K562 (cell line): Measurements from ENCODE around the gene SLC30A3. TPM values are rescaled to one million over a fixed set of nuclear protein-coding genes. Genes with fewer than 3 reads are reported as not detected.

Experiments used
- CC2D1A ChIP-seq: fragments of 450-650 bp; IDR thresholded peaks from 2 replicates; pipeline ENCODE4 v1.6.1; 2017; ENCODE audit warnings: mild to moderate bottlenecking
- ESRRA ChIP-seq: fragments of 450-650 bp; IDR thresholded peaks from 2 replicates; pipeline ENCODE4 v1.6.1; 2014; ENCODE audit warnings: low read depth, mild to moderate bottlenecking, moderate library complexity, borderline replicate concordance
- MTA2 ChIP-seq: fragments of 450-650 bp; IDR thresholded peaks from 2 replicates; pipeline ENCODE4 v1.6.1; 2016; ENCODE audit warnings: low read depth
- NFIC ChIP-seq: fragments of 450-650 bp; IDR thresholded peaks from 2 replicates; pipeline ENCODE4 v1.6.1; 2017; ENCODE audit warnings: mild to moderate bottlenecking, inconsistent platforms
- NR2C2 ChIP-seq, 2 experiments: fragments of 200-800 bp in 1 of 2; sonication (Bioruptor generic) in 1 of 2; sonication (generic) in 1 of 2; formaldehyde crosslinking in 1 of 2; IDR thresholded peaks; 2 replicates each; pipeline versions ENCODE4 v1.6.1 to v1.8.0; 2016 to 2022; ENCODE audit warnings: mild to moderate bottlenecking in 1 of 2, missing compliant biosample characterization in 1 of 2, missing genetic modification characterization in 1 of 2, missing genetic modification reagents in 1 of 2
- NR3C1 ChIP-seq: sonication (generic); formaldehyde crosslinking; IDR thresholded peaks from 2 replicates; pipeline ENCODE4 v1.8.1; 2022; ENCODE audit warnings: missing genetic modification reagents
- RAD21 ChIP-seq, 2 experiments: fragments of 250-450 bp in 1 of 2; fragments of 450-650 bp in 1 of 2; sonication (Bioruptor Pico) in 1 of 2; formaldehyde crosslinking in 1 of 2; IDR thresholded peaks in 1 of 2; conservative IDR thresholded peaks in 1 of 2; 2 replicates each; pipeline versions ENCODE4 v1.4.0 to v1.8.0; 2020 to 2022; ENCODE audit warnings: mild to moderate bottlenecking in 2 of 2, moderate library complexity in 1 of 2
- SOX6 ChIP-seq: fragments of 450-650 bp; IDR thresholded peaks from 2 replicates; pipeline ENCODE4 v1.6.1; 2014; ENCODE audit warnings: mild to moderate bottlenecking
- polyA plus RNA-seq, 8 experiments: library from polyadenylated mRNA; depleted of rRNA in 4 of 8; stranded (reverse) in 5 of 8; unstranded in 3 of 8; fragments of >200 nt; fragmentation: Nextera tagmentation in 2 of 8; fragmentation: Illumina TruSeq in 1 of 8; extraction: Ambion mirVana in 2 of 8; extraction: Trizol in 1 of 8; gene quantifications; 2 replicates each; pipeline versions ENCODE4 v1.2.1 to v1.2.3, GENCODE V29; 2011 to 2014; ENCODE audit warnings: inconsistent platforms in 1 of 8, missing spikeins in 1 of 8
- total RNA-seq, 7 experiments: library from RNA; depleted of rRNA in 6 of 7; stranded (reverse); fragments of >200 nt in 6 of 7; fragmentation: Illumina TruSeq in 2 of 7; extraction: Trizol in 2 of 7; gene quantifications; 2 replicates each; pipeline versions ENCODE4 v1.2.1 to v1.2.3, GENCODE V29; 2011 to 2021; ENCODE audit warnings: low replicate concordance in 1 of 7
- TF ChIP-seq, protein P1 (sequence below): sonication (generic); formaldehyde crosslinking; IDR thresholded peaks from 2 replicates; pipeline ENCODE4 v1.8.0; 2022; ENCODE audit warnings: mild to moderate bottlenecking, missing genetic modification reagents
- TF ChIP-seq, protein P2 (sequence below): fragments of 200-600 bp; sonication (generic); IDR thresholded peaks from one replicate; pipeline ENCODE4 v1.6.1; 2012; ENCODE audit warnings: mild to moderate bottlenecking, low read depth, low read length, inconsistent platforms
- TF ChIP-seq, protein P3 (sequence below), 3 experiments: IDR thresholded peaks in 2 of 3; conservative IDR thresholded peaks in 1 of 3; 2 replicates each; pipeline ENCODE4 v1.5.1; 2011 to 2012; ENCODE audit warnings: low read length in 3 of 3, mild to moderate bottlenecking in 3 of 3, control low read depth in 2 of 3, improper control_type of control experiment in 1 of 3, inconsistent platforms in 1 of 3, low read depth in 1 of 3, mixed read lengths in 1 of 3, moderate library complexity in 1 of 3; ENCODE audit not compliant: insufficient read depth in 2 of 3

SLC30A3 gene
- total and polyA plus RNA-seq, 9 of the 15 experiments (the other 6 are each of a cell fraction or from before 2014, with no cell fraction given): 0.03 to 2.7 (median 0.89) TPM; not detected in 1

DNA sequence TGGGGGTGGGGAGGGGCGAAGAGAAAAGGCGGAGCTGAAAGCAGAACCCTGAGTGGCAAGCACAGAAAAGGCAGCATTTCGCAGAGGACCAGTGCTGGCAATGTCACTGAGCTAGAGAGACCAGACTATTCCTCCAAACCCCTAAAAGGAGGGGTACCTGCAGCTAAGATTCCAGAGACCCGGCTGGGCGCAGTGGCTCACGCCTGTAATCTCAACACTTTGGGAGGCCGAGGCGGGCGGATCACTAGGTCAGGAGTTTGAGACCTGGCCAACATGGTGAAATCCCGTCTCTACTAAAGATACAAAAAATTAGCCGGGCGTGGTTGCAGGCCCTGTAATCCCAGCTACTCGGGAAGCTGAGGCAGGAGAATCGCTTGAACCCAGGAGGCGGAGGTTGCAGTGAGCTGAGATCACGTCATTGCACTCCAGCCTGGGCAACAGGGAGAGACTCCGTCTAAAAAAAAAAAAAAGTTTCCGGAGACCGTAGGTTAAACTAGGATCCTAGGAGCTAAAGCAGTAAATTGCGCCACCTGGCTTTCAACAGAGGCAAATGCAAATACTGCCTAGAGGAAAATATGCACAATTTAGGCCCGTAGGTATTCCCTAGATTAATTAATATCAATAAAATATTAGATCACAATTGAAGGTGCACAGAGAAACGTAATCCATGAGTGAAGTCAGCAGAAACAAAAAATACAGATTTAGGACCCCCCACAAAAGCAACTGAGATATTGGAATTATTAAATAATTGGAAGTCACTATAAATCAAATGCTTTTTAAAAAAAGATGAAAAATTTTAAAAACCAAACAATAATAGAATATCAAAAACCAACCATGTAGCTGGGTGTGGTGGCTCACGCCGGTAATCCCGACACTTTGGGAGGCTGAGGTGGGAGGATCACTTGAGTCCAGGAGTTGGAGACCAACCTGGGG lies 40.5 kb upstream of the SLC30A3 start (continued):
- TF ChIP-seq NR2C2 (CRISPR knock-in tag; IDR thresholded peaks at IDR 0.05): no peak
- peak; percentile 53; the same call in 1 of the 2 replicates for TF ChIP-seq NR2C2 (tag; IDR thresholded peaks at IDR 0.05)
- no peak for TF ChIP-seq SOX6
- TF ChIP-seq NR3C1 (CRISPR knock-in tag): no peak
- 0 out of 2 replicates have a peak, but pooled peaks have one; percentile 14 for TF ChIP-seq ESRRA
- TF ChIP-seq CC2D1A: peak; percentile 74
- peak; percentile 80 to 85 for TF ChIP-seq RAD21 (CRISPR knock-in tag; conservative IDR thresholded peaks at IDR 0.05 in 1 of 2, IDR thresholded peaks at IDR 0.05 in 1 of 2)
- TF ChIP-seq, protein P1, sequence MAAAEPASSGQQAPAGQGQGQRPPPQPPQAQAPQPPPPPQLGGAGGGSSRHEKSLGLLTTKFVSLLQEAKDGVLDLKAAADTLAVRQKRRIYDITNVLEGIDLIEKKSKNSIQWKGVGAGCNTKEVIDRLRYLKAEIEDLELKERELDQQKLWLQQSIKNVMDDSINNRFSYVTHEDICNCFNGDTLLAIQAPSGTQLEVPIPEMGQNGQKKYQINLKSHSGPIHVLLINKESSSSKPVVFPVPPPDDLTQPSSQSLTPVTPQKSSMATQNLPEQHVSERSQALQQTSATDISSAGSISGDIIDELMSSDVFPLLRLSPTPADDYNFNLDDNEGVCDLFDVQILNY: no peak
- no peak for TF ChIP-seq NFIC
- TF ChIP-seq, protein P2, sequence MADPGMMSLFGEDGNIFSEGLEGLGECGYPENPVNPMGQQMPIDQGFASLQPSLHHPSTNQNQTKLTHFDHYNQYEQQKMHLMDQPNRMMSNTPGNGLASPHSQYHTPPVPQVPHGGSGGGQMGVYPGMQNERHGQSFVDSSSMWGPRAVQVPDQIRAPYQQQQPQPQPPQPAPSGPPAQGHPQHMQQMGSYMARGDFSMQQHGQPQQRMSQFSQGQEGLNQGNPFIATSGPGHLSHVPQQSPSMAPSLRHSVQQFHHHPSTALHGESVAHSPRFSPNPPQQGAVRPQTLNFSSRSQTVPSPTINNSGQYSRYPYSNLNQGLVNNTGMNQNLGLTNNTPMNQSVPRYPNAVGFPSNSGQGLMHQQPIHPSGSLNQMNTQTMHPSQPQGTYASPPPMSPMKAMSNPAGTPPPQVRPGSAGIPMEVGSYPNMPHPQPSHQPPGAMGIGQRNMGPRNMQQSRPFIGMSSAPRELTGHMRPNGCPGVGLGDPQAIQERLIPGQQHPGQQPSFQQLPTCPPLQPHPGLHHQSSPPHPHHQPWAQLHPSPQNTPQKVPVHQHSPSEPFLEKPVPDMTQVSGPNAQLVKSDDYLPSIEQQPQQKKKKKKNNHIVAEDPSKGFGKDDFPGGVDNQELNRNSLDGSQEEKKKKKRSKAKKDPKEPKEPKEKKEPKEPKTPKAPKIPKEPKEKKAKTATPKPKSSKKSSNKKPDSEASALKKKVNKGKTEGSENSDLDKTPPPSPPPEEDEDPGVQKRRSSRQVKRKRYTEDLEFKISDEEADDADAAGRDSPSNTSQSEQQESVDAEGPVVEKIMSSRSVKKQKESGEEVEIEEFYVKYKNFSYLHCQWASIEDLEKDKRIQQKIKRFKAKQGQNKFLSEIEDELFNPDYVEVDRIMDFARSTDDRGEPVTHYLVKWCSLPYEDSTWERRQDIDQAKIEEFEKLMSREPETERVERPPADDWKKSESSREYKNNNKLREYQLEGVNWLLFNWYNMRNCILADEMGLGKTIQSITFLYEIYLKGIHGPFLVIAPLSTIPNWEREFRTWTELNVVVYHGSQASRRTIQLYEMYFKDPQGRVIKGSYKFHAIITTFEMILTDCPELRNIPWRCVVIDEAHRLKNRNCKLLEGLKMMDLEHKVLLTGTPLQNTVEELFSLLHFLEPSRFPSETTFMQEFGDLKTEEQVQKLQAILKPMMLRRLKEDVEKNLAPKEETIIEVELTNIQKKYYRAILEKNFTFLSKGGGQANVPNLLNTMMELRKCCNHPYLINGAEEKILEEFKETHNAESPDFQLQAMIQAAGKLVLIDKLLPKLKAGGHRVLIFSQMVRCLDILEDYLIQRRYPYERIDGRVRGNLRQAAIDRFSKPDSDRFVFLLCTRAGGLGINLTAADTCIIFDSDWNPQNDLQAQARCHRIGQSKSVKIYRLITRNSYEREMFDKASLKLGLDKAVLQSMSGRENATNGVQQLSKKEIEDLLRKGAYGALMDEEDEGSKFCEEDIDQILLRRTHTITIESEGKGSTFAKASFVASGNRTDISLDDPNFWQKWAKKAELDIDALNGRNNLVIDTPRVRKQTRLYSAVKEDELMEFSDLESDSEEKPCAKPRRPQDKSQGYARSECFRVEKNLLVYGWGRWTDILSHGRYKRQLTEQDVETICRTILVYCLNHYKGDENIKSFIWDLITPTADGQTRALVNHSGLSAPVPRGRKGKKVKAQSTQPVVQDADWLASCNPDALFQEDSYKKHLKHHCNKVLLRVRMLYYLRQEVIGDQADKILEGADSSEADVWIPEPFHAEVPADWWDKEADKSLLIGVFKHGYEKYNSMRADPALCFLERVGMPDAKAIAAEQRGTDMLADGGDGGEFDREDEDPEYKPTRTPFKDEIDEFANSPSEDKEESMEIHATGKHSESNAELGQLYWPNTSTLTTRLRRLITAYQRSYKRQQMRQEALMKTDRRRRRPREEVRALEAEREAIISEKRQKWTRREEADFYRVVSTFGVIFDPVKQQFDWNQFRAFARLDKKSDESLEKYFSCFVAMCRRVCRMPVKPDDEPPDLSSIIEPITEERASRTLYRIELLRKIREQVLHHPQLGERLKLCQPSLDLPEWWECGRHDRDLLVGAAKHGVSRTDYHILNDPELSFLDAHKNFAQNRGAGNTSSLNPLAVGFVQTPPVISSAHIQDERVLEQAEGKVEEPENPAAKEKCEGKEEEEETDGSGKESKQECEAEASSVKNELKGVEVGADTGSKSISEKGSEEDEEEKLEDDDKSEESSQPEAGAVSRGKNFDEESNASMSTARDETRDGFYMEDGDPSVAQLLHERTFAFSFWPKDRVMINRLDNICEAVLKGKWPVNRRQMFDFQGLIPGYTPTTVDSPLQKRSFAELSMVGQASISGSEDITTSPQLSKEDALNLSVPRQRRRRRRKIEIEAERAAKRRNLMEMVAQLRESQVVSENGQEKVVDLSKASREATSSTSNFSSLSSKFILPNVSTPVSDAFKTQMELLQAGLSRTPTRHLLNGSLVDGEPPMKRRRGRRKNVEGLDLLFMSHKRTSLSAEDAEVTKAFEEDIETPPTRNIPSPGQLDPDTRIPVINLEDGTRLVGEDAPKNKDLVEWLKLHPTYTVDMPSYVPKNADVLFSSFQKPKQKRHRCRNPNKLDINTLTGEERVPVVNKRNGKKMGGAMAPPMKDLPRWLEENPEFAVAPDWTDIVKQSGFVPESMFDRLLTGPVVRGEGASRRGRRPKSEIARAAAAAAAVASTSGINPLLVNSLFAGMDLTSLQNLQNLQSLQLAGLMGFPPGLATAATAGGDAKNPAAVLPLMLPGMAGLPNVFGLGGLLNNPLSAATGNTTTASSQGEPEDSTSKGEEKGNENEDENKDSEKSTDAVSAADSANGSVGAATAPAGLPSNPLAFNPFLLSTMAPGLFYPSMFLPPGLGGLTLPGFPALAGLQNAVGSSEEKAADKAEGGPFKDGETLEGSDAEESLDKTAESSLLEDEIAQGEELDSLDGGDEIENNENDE: no peak
- TF ChIP-seq MTA2: 0 out of 2 replicates have a peak, but pooled peaks have one; percentile 7
- TF ChIP-seq, protein P3, sequence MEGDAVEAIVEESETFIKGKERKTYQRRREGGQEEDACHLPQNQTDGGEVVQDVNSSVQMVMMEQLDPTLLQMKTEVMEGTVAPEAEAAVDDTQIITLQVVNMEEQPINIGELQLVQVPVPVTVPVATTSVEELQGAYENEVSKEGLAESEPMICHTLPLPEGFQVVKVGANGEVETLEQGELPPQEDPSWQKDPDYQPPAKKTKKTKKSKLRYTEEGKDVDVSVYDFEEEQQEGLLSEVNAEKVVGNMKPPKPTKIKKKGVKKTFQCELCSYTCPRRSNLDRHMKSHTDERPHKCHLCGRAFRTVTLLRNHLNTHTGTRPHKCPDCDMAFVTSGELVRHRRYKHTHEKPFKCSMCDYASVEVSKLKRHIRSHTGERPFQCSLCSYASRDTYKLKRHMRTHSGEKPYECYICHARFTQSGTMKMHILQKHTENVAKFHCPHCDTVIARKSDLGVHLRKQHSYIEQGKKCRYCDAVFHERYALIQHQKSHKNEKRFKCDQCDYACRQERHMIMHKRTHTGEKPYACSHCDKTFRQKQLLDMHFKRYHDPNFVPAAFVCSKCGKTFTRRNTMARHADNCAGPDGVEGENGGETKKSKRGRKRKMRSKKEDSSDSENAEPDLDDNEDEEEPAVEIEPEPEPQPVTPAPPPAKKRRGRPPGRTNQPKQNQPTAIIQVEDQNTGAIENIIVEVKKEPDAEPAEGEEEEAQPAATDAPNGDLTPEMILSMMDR (IDR thresholded peaks at IDR 0.05 in 2 of 3, conservative IDR thresholded peaks at IDR 0.05 in 1 of 3; ENCODE audit: insufficient read depth in 2 of 3, low read depth in 1 of 3, low read length in 3 of 3): peak; percentile 80 to 93 (median 85)
